Measurements from ENCODE around the gene CLCN2. TPM values are rescaled to one million over a fixed set of nuclear protein-coding genes. Genes with fewer than 3 reads are reported as not detected.

The CLCN2 gene
- total RNA-seq, 4 donors from 2014 or later, result 1.3 to 5.8 (median 1.9) TPM

- TF ChIP-seq CTCF (IDR thresholded peaks at IDR 0.05; ENCODE audit: low read depth), result no peak
Observed at GRCh38 chr3:184334470-184335158, 26.8 kb downstream of the CLCN2 start.

GRCh38 chr3:184333700-184334099 is 27.7 kb downstream of the CLCN2 start:
- no peak for TF ChIP-seq CTCF (IDR thresholded peaks at IDR 0.05; ENCODE audit: low read depth)

- TF ChIP-seq CTCF (IDR thresholded peaks at IDR 0.05; ENCODE audit: low read depth), result no peak
Observed at GRCh38 chr3:184333190-184333589, 28.2 kb downstream of the CLCN2 start.

GRCh38 chr3:184332370-184333090 is 28.9 kb downstream of the CLCN2 start:
- no peak for TF ChIP-seq CTCF (IDR thresholded peaks at IDR 0.05; ENCODE audit: low read depth)

- no peak for TF ChIP-seq CTCF (IDR thresholded peaks at IDR 0.05; ENCODE audit: low read depth)
Observed at GRCh38 chr3:184328516-184328915, 32.9 kb downstream of the CLCN2 start.

GRCh38 chr3:184327171-184327570 is 34.2 kb downstream of the CLCN2 start:
- no peak for TF ChIP-seq CTCF (IDR thresholded peaks at IDR 0.05; ENCODE audit: low read depth)

GRCh38 chr3:184325715-184326369 is 35.6 kb downstream of the CLCN2 start:
- no peak for TF ChIP-seq CTCF (IDR thresholded peaks at IDR 0.05; ENCODE audit: low read depth)
